ENCODE data around the gene SARS2. TPM values are rescaled to one million over a fixed set of nuclear protein-coding genes. Genes with fewer than 3 reads are reported as not detected.

Gene SARS2
- total and polyA plus RNA-seq, 4 donors, result 15.9 to 19.2 (median 17.1) TPM

DNA sequence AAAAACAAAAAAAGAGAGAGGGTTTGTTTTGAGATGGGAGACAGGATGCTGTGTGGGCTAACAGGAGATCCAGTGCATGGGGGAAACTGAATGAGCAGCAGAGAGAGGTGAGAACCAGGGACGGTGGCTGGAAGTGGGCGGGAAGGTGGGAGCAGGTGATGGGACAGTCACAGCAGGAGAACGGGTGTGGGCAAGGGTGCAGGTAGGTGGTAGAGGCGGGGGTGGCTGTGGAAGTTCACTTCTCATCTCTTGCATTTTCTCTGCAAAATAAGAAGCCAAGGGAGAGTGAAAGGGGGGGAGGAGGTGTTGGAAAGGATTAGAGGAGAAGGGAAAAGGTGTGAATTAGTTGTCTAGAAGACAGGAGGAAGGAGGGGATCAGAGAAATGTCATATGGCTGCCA is 23.1 kb upstream of the SARS2 start:
- H3K36me3 ChIP-seq (ENCODE audit: control insufficient read depth in 4 of 4, insufficient read depth in 3 of 4, low read depth in 1 of 4, low read length in 3 of 4), result peaks cover 0 to 3% (median 0%) of the 10 kb centered on the region in 4 donors
- no peak for DNase-seq (ENCODE audit: low spot score)
- no peak overlapping the region for H3K27ac ChIP-seq (ENCODE audit: low read depth in 1 of 2, low read length in 2 of 2)
- no peak overlapping the region for H3K9ac ChIP-seq (ENCODE audit: low read depth in 1 of 2, low read length in 2 of 2)
- TF ChIP-seq, protein P1, sequence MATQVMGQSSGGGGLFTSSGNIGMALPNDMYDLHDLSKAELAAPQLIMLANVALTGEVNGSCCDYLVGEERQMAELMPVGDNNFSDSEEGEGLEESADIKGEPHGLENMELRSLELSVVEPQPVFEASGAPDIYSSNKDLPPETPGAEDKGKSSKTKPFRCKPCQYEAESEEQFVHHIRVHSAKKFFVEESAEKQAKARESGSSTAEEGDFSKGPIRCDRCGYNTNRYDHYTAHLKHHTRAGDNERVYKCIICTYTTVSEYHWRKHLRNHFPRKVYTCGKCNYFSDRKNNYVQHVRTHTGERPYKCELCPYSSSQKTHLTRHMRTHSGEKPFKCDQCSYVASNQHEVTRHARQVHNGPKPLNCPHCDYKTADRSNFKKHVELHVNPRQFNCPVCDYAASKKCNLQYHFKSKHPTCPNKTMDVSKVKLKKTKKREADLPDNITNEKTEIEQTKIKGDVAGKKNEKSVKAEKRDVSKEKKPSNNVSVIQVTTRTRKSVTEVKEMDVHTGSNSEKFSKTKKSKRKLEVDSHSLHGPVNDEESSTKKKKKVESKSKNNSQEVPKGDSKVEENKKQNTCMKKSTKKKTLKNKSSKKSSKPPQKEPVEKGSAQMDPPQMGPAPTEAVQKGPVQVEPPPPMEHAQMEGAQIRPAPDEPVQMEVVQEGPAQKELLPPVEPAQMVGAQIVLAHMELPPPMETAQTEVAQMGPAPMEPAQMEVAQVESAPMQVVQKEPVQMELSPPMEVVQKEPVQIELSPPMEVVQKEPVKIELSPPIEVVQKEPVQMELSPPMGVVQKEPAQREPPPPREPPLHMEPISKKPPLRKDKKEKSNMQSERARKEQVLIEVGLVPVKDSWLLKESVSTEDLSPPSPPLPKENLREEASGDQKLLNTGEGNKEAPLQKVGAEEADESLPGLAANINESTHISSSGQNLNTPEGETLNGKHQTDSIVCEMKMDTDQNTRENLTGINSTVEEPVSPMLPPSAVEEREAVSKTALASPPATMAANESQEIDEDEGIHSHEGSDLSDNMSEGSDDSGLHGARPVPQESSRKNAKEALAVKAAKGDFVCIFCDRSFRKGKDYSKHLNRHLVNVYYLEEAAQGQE (IDR thresholded peaks at IDR 0.05), result no peak
- no peak for TF ChIP-seq YY1 (IDR thresholded peaks at IDR 0.05)
- H3K4me1 ChIP-seq (ENCODE audit: control insufficient read depth in 4 of 4, insufficient read depth in 4 of 4, low read length in 3 of 4), result peaks cover 1 to 25% (median 17%) of the 10 kb centered on the region in 4 donors
- H3K9me3 ChIP-seq (ENCODE audit: control insufficient read depth in 4 of 4, low read length in 3 of 4), result no peaks in the 10 kb centered on the region
- WGBS, result 74% methylated on average over 4 of the region's 4 CpGs
- no peaks in the 10 kb centered on the region for H3K27me3 ChIP-seq (ENCODE audit: control insufficient read depth in 4 of 4, insufficient read depth in 4 of 4, low read length in 3 of 4)
- H3K4me3 ChIP-seq (ENCODE audit: low read depth in 1 of 3, low read length in 3 of 3), result no peak overlapping the region

DNA sequence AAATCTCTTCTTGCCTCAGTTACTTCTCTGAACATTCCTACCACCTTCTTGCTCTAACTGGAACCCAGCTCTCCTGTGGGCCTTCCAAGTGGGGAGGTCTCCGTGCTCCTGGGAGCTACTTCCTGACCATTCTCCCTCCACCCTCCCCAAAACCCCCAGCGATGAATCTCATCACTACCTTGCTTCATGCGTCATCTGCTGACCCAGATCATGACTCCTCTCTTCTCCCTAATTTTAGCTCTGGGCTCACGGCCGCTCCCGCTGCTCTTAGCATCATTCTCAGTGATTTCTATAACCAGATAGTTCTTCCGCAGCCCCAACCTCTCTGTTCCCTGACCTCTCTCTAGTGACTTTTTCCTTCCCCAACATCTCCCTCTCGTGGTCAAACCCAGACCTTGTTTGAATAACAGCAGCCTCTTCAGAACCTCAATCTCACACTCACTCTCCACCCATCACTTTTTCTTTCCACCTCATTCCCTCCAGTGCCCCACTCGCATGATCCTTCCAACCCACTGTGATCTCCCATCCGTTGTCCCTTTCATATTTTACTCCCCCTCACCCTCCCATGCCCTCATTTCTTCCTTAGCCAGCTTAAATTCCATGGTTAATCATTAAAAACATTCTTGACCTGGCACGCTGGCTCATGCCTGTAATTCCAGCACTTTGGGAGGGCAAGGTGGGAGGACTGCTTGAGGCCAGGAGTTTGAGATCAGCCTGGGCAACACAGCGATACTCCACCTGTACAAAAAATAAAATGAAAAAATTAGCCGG is 22.0 kb upstream of the SARS2 start:
- peaks cover 1 to 25% (median 17%) of the 10 kb centered on the region in 4 donors for H3K4me1 ChIP-seq (ENCODE audit: control insufficient read depth in 4 of 4, insufficient read depth in 4 of 4, low read length in 3 of 4)
- H3K9ac ChIP-seq (ENCODE audit: low read depth in 1 of 2, low read length in 2 of 2), result no peak overlapping the region
- H3K27me3 ChIP-seq (ENCODE audit: control insufficient read depth in 4 of 4, insufficient read depth in 4 of 4, low read length in 3 of 4), result no peaks in the 10 kb centered on the region
- no peak overlapping the region for H3K4me3 ChIP-seq (ENCODE audit: low read depth in 1 of 3, low read length in 3 of 3)
- peaks cover 0 to 11% (median 2%) of the 10 kb centered on the region in 4 donors for H3K36me3 ChIP-seq (ENCODE audit: control insufficient read depth in 4 of 4, insufficient read depth in 3 of 4, low read depth in 1 of 4, low read length in 3 of 4)
- DNase-seq (ENCODE audit: low spot score), result no peak
- no peak for TF ChIP-seq NR2F2 (IDR thresholded peaks at IDR 0.05)
- TF ChIP-seq, protein P2, sequence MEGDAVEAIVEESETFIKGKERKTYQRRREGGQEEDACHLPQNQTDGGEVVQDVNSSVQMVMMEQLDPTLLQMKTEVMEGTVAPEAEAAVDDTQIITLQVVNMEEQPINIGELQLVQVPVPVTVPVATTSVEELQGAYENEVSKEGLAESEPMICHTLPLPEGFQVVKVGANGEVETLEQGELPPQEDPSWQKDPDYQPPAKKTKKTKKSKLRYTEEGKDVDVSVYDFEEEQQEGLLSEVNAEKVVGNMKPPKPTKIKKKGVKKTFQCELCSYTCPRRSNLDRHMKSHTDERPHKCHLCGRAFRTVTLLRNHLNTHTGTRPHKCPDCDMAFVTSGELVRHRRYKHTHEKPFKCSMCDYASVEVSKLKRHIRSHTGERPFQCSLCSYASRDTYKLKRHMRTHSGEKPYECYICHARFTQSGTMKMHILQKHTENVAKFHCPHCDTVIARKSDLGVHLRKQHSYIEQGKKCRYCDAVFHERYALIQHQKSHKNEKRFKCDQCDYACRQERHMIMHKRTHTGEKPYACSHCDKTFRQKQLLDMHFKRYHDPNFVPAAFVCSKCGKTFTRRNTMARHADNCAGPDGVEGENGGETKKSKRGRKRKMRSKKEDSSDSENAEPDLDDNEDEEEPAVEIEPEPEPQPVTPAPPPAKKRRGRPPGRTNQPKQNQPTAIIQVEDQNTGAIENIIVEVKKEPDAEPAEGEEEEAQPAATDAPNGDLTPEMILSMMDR (IDR thresholded peaks at IDR 0.05; ENCODE audit: low read depth, low read length, missing input control), result peak; percentile 40
- TF ChIP-seq RAD21 (IDR thresholded peaks at IDR 0.05), result peak; percentile 77
- peak; percentile 26 for TF ChIP-seq SP1 (IDR thresholded peaks at IDR 0.05)
- TF ChIP-seq, protein P3, sequence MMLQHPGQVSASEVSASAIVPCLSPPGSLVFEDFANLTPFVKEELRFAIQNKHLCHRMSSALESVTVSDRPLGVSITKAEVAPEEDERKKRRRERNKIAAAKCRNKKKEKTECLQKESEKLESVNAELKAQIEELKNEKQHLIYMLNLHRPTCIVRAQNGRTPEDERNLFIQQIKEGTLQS (IDR thresholded peaks at IDR 0.05), result no peak
- peak in 1 of 2 donors; percentile 41 for TF ChIP-seq RXRA (IDR thresholded peaks at IDR 0.05)
- TF ChIP-seq JUND (IDR thresholded peaks at IDR 0.05), result peak in 1 of 2 donors; percentile 15
- TF ChIP-seq HNF4A (conservative IDR thresholded peaks at IDR 0.05), result peak in 1 of 2 donors; percentile 21
- no peak overlapping the region for H3K27ac ChIP-seq (ENCODE audit: low read depth in 1 of 2, low read length in 2 of 2)
- no peaks in the 10 kb centered on the region for H3K9me3 ChIP-seq (ENCODE audit: control insufficient read depth in 4 of 4, low read length in 3 of 4)
- 43% methylated on average over 13 of the region's 13 CpGs for WGBS

DNA sequence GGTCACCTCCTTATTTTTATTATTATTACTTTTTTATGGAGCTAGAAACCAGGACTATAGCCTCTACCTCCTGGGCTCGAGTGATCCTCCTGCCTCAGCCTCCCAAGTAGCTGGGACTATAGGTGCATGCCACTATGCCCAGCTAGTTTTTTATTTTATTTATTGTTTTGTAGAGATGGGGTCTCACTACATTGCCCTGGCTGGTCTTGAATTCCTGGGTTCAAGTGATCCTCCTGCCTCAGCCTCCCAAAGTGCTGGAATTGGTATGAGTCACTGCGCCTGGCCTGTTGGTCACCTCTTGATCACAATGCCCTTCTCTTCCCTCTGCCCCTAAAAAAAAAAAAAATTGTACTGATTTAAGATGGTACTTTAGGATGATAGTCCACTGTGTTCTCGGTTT is 20.6 kb upstream of the SARS2 start:
- H3K27ac ChIP-seq (ENCODE audit: low read depth in 1 of 2, low read length in 2 of 2), result no peak overlapping the region
- no peaks in the 10 kb centered on the region for H3K9me3 ChIP-seq (ENCODE audit: control insufficient read depth in 4 of 4, low read length in 3 of 4)
- no peak overlapping the region for H3K9ac ChIP-seq (ENCODE audit: low read depth in 1 of 2, low read length in 2 of 2)
- no peaks in the 10 kb centered on the region for H3K27me3 ChIP-seq (ENCODE audit: control insufficient read depth in 4 of 4, insufficient read depth in 4 of 4, low read length in 3 of 4)
- peaks cover 0 to 20% (median 10%) of the 10 kb centered on the region in 4 donors for H3K36me3 ChIP-seq (ENCODE audit: control insufficient read depth in 4 of 4, insufficient read depth in 3 of 4, low read depth in 1 of 4, low read length in 3 of 4)
- no peak for DNase-seq (ENCODE audit: low spot score)
- no peak overlapping the region for H3K4me3 ChIP-seq (ENCODE audit: low read depth in 1 of 3, low read length in 3 of 3)
- peaks cover 1 to 25% (median 17%) of the 10 kb centered on the region in 4 donors for H3K4me1 ChIP-seq (ENCODE audit: control insufficient read depth in 4 of 4, insufficient read depth in 4 of 4, low read length in 3 of 4)
- WGBS, result 76% methylated on average over 3 of the region's 3 CpGs
- TF ChIP-seq FOXA1 (IDR thresholded peaks at IDR 0.05) (no peak), RXRA (IDR thresholded peaks at IDR 0.05) (no peak), EGR1 (IDR thresholded peaks at IDR 0.05; ENCODE audit: low read depth in 2 of 2) (no peak), FOXA2 (IDR thresholded peaks at IDR 0.05) (no peak), HNF4A (conservative IDR thresholded peaks at IDR 0.05) (no peak), NR2F2 (IDR thresholded peaks at IDR 0.05) (no peak), RAD21 (IDR thresholded peaks at IDR 0.05) (no peak)
- TF ChIP-seq, protein P1 (IDR thresholded peaks at IDR 0.05), result no peak
- TF ChIP-seq, protein P4, sequence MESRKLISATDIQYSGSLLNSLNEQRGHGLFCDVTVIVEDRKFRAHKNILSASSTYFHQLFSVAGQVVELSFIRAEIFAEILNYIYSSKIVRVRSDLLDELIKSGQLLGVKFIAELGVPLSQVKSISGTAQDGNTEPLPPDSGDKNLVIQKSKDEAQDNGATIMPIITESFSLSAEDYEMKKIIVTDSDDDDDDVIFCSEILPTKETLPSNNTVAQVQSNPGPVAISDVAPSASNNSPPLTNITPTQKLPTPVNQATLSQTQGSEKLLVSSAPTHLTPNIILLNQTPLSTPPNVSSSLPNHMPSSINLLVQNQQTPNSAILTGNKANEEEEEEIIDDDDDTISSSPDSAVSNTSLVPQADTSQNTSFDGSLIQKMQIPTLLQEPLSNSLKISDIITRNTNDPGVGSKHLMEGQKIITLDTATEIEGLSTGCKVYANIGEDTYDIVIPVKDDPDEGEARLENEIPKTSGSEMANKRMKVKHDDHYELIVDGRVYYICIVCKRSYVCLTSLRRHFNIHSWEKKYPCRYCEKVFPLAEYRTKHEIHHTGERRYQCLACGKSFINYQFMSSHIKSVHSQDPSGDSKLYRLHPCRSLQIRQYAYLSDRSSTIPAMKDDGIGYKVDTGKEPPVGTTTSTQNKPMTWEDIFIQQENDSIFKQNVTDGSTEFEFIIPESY (IDR thresholded peaks at IDR 0.05), result no peak
- TF ChIP-seq, protein P3 (IDR thresholded peaks at IDR 0.05), result no peak
